Measurements from ENCODE around the gene SYT3.

Gene SYT3

DNA sequence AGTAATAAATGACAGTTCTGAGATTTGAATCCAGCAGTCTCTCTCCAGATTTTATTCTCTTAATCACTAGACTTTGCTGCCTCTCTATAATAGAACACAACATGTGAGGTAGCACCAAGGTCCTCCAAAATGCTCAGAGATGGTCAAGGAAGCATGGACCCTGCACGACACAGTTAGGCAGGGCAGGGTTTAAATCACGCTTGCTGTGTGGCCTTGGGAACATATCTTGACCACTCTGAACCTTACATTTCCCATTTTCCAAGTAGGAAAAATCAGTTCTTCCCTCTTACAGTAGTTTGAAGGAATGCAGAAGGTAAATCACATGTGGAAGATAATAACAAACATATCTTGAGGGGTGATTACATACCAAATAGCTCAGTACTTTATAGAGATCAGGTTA, 6.3 kb downstream of the SYT3 start:
- H3K4me3 ChIP-seq (ENCODE audit: low read depth, low read length): no peak overlapping the region
- TF ChIP-seq, protein P1, sequence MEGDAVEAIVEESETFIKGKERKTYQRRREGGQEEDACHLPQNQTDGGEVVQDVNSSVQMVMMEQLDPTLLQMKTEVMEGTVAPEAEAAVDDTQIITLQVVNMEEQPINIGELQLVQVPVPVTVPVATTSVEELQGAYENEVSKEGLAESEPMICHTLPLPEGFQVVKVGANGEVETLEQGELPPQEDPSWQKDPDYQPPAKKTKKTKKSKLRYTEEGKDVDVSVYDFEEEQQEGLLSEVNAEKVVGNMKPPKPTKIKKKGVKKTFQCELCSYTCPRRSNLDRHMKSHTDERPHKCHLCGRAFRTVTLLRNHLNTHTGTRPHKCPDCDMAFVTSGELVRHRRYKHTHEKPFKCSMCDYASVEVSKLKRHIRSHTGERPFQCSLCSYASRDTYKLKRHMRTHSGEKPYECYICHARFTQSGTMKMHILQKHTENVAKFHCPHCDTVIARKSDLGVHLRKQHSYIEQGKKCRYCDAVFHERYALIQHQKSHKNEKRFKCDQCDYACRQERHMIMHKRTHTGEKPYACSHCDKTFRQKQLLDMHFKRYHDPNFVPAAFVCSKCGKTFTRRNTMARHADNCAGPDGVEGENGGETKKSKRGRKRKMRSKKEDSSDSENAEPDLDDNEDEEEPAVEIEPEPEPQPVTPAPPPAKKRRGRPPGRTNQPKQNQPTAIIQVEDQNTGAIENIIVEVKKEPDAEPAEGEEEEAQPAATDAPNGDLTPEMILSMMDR (IDR thresholded peaks at IDR 0.05; ENCODE audit: low read depth, low read length): no peak

GRCh38 chr19:50632151-50632835, 7.4 kb downstream of the SYT3 start:
- TF ChIP-seq, protein P1 (IDR thresholded peaks at IDR 0.05; ENCODE audit: low read depth, low read length): no peak
- H3K4me3 ChIP-seq (ENCODE audit: low read depth, low read length): no peak overlapping the region

- no peak overlapping the region for H3K4me3 ChIP-seq (ENCODE audit: low read depth, low read length)
- TF ChIP-seq, protein P1 (IDR thresholded peaks at IDR 0.05; ENCODE audit: low read depth, low read length): no peak
These were observed 9.9 kb downstream of the SYT3 start for GRCh38 chr19:50629801-50630200.

- TF ChIP-seq, protein P1 (IDR thresholded peaks at IDR 0.05; ENCODE audit: low read depth, low read length): no peak
- H3K4me3 ChIP-seq (ENCODE audit: low read depth, low read length): no peak overlapping the region
These were observed 10.5 kb downstream of the SYT3 start for GRCh38 chr19:50629194-50629593.

DNA sequence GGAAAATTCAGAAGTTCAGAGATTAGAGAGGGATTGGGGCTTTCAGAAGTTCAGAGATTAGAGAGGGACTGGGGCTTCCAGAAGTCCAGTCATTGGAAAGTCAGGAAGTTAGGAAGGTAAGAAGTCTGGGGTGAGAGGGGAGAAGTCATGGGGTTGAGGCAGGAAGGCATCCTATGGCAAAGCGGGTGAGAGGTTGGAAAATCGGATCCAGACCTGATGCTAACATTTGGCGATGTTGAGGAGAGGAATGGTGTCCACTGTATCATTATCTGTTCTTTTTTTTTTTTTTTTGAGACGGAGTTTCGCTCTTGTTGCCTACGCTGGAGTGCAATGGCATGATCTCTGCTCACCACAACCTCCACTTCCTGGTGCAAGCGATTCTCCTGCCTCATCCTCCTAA, 11.1 kb downstream of the SYT3 start:
- H3K4me3 ChIP-seq (ENCODE audit: low read depth, low read length): no peak overlapping the region
- TF ChIP-seq, protein P1 (IDR thresholded peaks at IDR 0.05; ENCODE audit: low read depth, low read length): no peak

- no peak overlapping the region for H3K4me3 ChIP-seq (ENCODE audit: low read depth, low read length)
- TF ChIP-seq, protein P1 (IDR thresholded peaks at IDR 0.05; ENCODE audit: low read depth, low read length): no peak
These were observed 11.5 kb downstream of the SYT3 start for GRCh38 chr19:50628146-50628545.

DNA sequence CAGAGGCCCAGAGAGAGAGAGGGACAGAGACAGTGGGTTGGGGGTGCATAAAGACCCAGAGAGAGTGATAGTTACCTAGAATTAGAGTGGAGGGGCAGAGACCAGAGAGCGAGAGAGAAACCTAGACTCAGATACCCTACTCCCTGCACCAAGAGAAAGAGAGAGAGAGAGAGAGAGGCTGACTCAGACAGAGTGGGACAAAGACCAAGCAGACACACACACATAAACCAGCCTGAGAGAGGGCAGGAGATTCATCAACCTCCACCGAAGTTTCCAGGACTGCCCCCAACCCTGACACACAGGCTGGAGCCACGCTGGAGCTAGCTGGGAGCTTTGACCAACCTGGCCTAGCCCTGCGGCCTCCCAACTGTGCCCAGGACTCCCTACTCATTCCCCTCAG, 12.9 kb downstream of the SYT3 start:
- TF ChIP-seq, protein P1 (IDR thresholded peaks at IDR 0.05; ENCODE audit: low read depth, low read length): no peak

More for the DNA sequence above, 12.9 kb downstream of the SYT3 start:
- no peak overlapping the region for H3K4me3 ChIP-seq (ENCODE audit: low read depth, low read length)
